Loucy (cell line): Measurements from ENCODE around the gene CNOT2.

Experiments used
- CTCF ChIP-seq: fragments of 200-600 bp; sonication (generic); conservative IDR thresholded peaks from 2 replicates; pipeline ENCODE4 v1.5.1; 2014; ENCODE audit warnings: mild to moderate bottlenecking, antibody characterized with exemption, low read length
- EZH2phosphoT487 ChIP-seq: fragments of 200-600 bp; IDR thresholded peaks from 2 replicates; pipeline ENCODE4 v1.6.1; 2018; ENCODE audit warnings: antibody characterized with exemption, mild to moderate bottlenecking, moderate library complexity, borderline replicate concordance

- TF ChIP-seq CTCF = no peak
- no peak for TF ChIP-seq EZH2phosphoT487
These were observed 29.3 kb downstream of the CNOT2 start for GRCh38 chr12:70272510-70272909.
